Body of pancreas (tissue), 4 donors: ENCODE data around the gene UMAD1. TPM values are rescaled to one million over a fixed set of nuclear protein-coding genes. Genes with fewer than 3 reads are reported as not detected.

ENCODE experiments used
- ATAC-seq: fragments of 150-250 bp; one replicate; pipeline ENCODE4 v1.9.1; 2016
- DNase-seq, 4 donors: peaks; one replicate each; pipeline ENCODE4 v3.0.0-alpha.2; 2019
- H3K27ac ChIP-seq, 4 donors: fragments of 200-600 bp; sonication (generic); 1 replicate in 3 of 4; 2 replicates in 1 of 4; pipeline versions ENCODE4 v1.5.1 to v1.6.1; 2016 to 2019; ENCODE audit warnings: mild to moderate bottlenecking in 1 of 4, mixed read lengths in 1 of 4, moderate library complexity in 1 of 4
- H3K27me3 ChIP-seq, 2 donors: fragments of 200-600 bp; sonication (generic); one replicate each; pipeline ENCODE4 v1.6.0; 2016; ENCODE audit warnings: mild to moderate bottlenecking in 1 of 2
- H3K36me3 ChIP-seq, 2 donors: fragments of 200-600 bp; sonication (generic); replicated peaks in 1 of 2; 2 replicates each; pipeline ENCODE4 v1.5.1; 2016; ENCODE audit warnings: low read depth in 2 of 2; ENCODE audit not compliant: insufficient read depth in 1 of 2
- H3K4me1 ChIP-seq: fragments of 200-600 bp; sonication (generic); one replicate; pipeline ENCODE4 v1.6.0; 2016
- H3K4me3 ChIP-seq, 2 donors: fragments of 200-600 bp; sonication (generic); 1 replicate in 1 of 2; 2 replicates in 1 of 2; pipeline ENCODE4 v1.5.1; 2016 to 2019
- H3K9me3 ChIP-seq, 3 donors: fragments of 200-600 bp; sonication (generic); 1 replicate in 2 of 3; 2 replicates in 1 of 3; pipeline ENCODE4 v1.5.1; 2016
- POLR2A ChIP-seq, 3 donors: fragments of 450-650 bp; IDR thresholded peaks; one replicate each; pipeline ENCODE4 v1.6.1; 2016; ENCODE audit warnings: antibody characterized with exemption in 3 of 3, mild to moderate bottlenecking in 2 of 3
- WGBS, 2 donors: methylation state at CpG; one replicate each; pipeline ENCODE4 v1.1.5; 2017; 5-methylcytosine and 5-hydroxymethylcytosine counted together
- intact Hi-C: fragments of 100-400 bp; cut with DNase I; formaldehyde crosslinking; loops from one replicate; pipeline ENCODE4 v1.15.1; 2023
- total RNA-seq, 2 donors: library from RNA; depleted of rRNA; stranded (reverse); fragments of >200 nt; gene quantifications; one replicate each; pipeline ENCODE4 v1.1.0, GENCODE V29; 2016
- TF ChIP-seq, protein P1 (sequence below), 7 experiments: fragments of 450-650 bp in 4 of 7; fragments of 200-600 bp in 3 of 7; sonication (generic) in 3 of 7; IDR thresholded peaks; one replicate each; pipeline ENCODE4 v1.5.1; 2016 to 2019; ENCODE audit warnings: antibody characterized with exemption in 7 of 7

The UMAD1 gene
- total RNA-seq, 2 donors from 2014 or later = 15.8 to 34.8 TPM

- WGBS, 2 donors = 94 to 100% methylated on average over 1 of the region's 1 CpG
- H3K4me1 ChIP-seq = peaks cover 5% of the 10 kb centered on the region
- no peak overlapping the region for H3K4me3 ChIP-seq
- no peaks in the 10 kb centered on the region for H3K27me3 ChIP-seq
- no peaks in the 10 kb centered on the region for H3K9me3 ChIP-seq
- no peak for ATAC-seq
- DNase-seq = no peak
- no peak overlapping the region for H3K27ac ChIP-seq
- intact Hi-C loops = no loop called here
- TF ChIP-seq, protein P1, sequence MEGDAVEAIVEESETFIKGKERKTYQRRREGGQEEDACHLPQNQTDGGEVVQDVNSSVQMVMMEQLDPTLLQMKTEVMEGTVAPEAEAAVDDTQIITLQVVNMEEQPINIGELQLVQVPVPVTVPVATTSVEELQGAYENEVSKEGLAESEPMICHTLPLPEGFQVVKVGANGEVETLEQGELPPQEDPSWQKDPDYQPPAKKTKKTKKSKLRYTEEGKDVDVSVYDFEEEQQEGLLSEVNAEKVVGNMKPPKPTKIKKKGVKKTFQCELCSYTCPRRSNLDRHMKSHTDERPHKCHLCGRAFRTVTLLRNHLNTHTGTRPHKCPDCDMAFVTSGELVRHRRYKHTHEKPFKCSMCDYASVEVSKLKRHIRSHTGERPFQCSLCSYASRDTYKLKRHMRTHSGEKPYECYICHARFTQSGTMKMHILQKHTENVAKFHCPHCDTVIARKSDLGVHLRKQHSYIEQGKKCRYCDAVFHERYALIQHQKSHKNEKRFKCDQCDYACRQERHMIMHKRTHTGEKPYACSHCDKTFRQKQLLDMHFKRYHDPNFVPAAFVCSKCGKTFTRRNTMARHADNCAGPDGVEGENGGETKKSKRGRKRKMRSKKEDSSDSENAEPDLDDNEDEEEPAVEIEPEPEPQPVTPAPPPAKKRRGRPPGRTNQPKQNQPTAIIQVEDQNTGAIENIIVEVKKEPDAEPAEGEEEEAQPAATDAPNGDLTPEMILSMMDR (IDR thresholded peaks at IDR 0.05) = no peak
- no peak for TF ChIP-seq POLR2A (IDR thresholded peaks at IDR 0.05)
- H3K36me3 ChIP-seq = no peaks in the 10 kb centered on the region
Observed at GRCh38 chr7:7808626-7809025, 168.1 kb downstream of the UMAD1 start.

- intact Hi-C loops = no loop called here
- Histone ChIP-seq H3K9me3 (no peaks in the 10 kb centered on the region), H3K27me3 (no peaks in the 10 kb centered on the region), H3K4me3 (no peak overlapping the region), H3K36me3 (no peaks in the 10 kb centered on the region), H3K4me1 (peaks cover 5% of the 10 kb centered on the region), H3K27ac (no peak overlapping the region)
- TF ChIP-seq POLR2A (IDR thresholded peaks at IDR 0.05) = no peak
- TF ChIP-seq, protein P1 (IDR thresholded peaks at IDR 0.05) = no peak
- ATAC-seq = no peak
- 96 to 100% methylated on average over 1 of the region's 1 CpG for WGBS, 2 donors
- no peak for DNase-seq
Observed at GRCh38 chr7:7810380-7810779, 169.8 kb downstream of the UMAD1 start.

DNA sequence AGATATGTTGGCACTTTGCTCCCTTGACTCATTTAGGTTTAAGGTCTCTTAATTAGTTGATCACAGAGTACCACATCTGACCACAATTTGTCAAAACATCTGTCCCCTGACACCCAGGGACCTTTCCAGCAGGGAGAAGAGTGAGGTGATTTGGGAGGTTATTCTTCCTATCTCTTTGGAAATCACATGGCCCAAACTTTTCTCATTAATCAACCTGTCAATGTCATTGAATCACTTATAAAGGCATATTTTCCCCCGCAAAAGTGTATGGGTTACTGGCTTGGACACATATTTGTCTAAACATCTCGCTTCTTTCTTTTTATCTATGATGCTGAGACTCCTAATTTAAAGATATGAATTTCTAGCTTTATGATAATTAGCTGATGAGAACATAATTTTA lies 170.3 kb downstream of the UMAD1 start:
- Histone ChIP-seq H3K27ac (no peak overlapping the region), H3K9me3 (no peaks in the 10 kb centered on the region), H3K4me1 (peaks cover 5% of the 10 kb centered on the region), H3K4me3 (no peak overlapping the region), H3K27me3 (no peaks in the 10 kb centered on the region), H3K36me3 (no peaks in the 10 kb centered on the region)
- TF ChIP-seq, protein P1 (IDR thresholded peaks at IDR 0.05) = no peak
- TF ChIP-seq POLR2A (IDR thresholded peaks at IDR 0.05) = no peak
- ATAC-seq = no peak
- 98% methylated on average over 2 of the region's 2 CpGs for WGBS, 2 donors
- DNase-seq = no peak
- intact Hi-C loops = no loop called here

GRCh38 chr7:7812112-7812511 lies 171.6 kb downstream of the UMAD1 start:
- H3K4me1 ChIP-seq = peaks cover 10% of the 10 kb centered on the region
- H3K27ac ChIP-seq = no peak overlapping the region
- intact Hi-C loops = no loop called here
- no peaks in the 10 kb centered on the region for H3K27me3 ChIP-seq
- no peaks in the 10 kb centered on the region for H3K36me3 ChIP-seq
- no peaks in the 10 kb centered on the region for H3K9me3 ChIP-seq
- ATAC-seq (peak; percentile 75), DNase-seq (peak in 3 of 4 donors; percentile 18 to 42 (median 30))
- TF ChIP-seq, protein P1 (IDR thresholded peaks at IDR 0.05) = no peak
- no peak for TF ChIP-seq POLR2A (IDR thresholded peaks at IDR 0.05)
- H3K4me3 ChIP-seq = no peak overlapping the region
- WGBS, 2 donors = 48 to 61% methylated on average over 1 of the region's 1 CpG

DNA sequence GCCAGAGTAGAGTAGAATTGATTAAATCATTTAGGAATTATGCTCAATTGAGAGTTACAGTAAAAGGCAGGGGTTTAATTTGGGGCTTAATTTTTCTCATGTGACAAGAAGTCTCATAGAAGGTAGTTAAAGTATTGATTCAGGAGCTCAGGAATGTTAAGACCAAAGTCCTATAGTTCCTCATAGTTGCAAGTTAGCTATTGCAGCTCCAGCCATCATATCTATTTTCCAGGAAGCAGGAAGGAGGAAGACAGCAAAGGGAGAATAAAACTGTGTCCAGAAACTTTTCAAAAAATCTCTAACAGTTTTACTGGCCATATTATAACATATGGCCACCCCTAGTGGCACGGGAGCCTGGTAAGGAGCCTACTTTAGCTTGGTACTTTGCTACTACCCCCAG lies 174.8 kb downstream of the UMAD1 start:
- Histone ChIP-seq H3K4me3 (no peak overlapping the region), H3K4me1 (peaks cover 10% of the 10 kb centered on the region), H3K27ac (no peak overlapping the region), H3K36me3 (no peaks in the 10 kb centered on the region), H3K27me3 (no peaks in the 10 kb centered on the region), H3K9me3 (no peaks in the 10 kb centered on the region)
- ATAC-seq (no peak), DNase-seq (no peak)
- WGBS, 2 donors = 91 to 100% methylated on average over 1 of the region's 1 CpG
- TF ChIP-seq POLR2A (IDR thresholded peaks at IDR 0.05) = no peak
- TF ChIP-seq, protein P1 (IDR thresholded peaks at IDR 0.05) = no peak
- intact Hi-C loops = no loop called here
